Measurements from ENCODE around the gene ERBB4. TPM values are rescaled to one million over a fixed set of nuclear protein-coding genes. Genes with fewer than 3 reads are reported as not detected.

Gene ERBB4
- total RNA-seq, 4 donors from 2014 or later: 5.5 to 21.0 (median 18.3) TPM

- TF ChIP-seq POLR2A (IDR thresholded peaks at IDR 0.05) (no peak), CTCF (IDR thresholded peaks at IDR 0.05) (no peak)
- Histone ChIP-seq H3K27me3 (no peaks in the 10 kb centered on the region), H3K4me3 (replicated peaks in 1 of 3) (no peak overlapping the region), H3K27ac (no peak overlapping the region), H3K9me3 (no peaks in the 10 kb centered on the region), H3K36me3 (no peaks in the 10 kb centered on the region), H3K4me1 (no peaks in the 10 kb centered on the region)
- intact Hi-C loops (cut with DNase I): no loop called here
- 81 to 96% methylated on average over 1 of the region's 1 CpG for WGBS, 2 donors
- no peak for DNase-seq
These were observed 312.5 kb downstream of the ERBB4 start for GRCh38 chr2:212226114-212226513.

- TF ChIP-seq CTCF (IDR thresholded peaks at IDR 0.05): no peak
- no peak for TF ChIP-seq POLR2A (IDR thresholded peaks at IDR 0.05)
- H3K27me3 ChIP-seq: no peaks in the 10 kb centered on the region
- H3K4me3 ChIP-seq (replicated peaks in 1 of 3): no peak overlapping the region
- H3K27ac ChIP-seq: no peak overlapping the region
- H3K9me3 ChIP-seq: no peaks in the 10 kb centered on the region
- H3K36me3 ChIP-seq: no peaks in the 10 kb centered on the region
- H3K4me1 ChIP-seq: no peaks in the 10 kb centered on the region
- DNase-seq: no peak
- intact Hi-C loops (cut with DNase I): no loop called here
- 72 to 79% methylated on average over 2 of the region's 2 CpGs for WGBS, 2 donors
These were observed 314.9 kb downstream of the ERBB4 start for GRCh38 chr2:212223696-212224095.

GRCh38 chr2:212213191-212213590 is 325.4 kb downstream of the ERBB4 start:
- no peak for DNase-seq
- no peak overlapping the region for H3K4me3 ChIP-seq (replicated peaks in 1 of 3)
- intact Hi-C loops (cut with DNase I): no loop called here
- no peaks in the 10 kb centered on the region for H3K9me3 ChIP-seq
- no peaks in the 10 kb centered on the region for H3K4me1 ChIP-seq
- no peaks in the 10 kb centered on the region for H3K27me3 ChIP-seq
- no peak overlapping the region for H3K27ac ChIP-seq
- no peaks in the 10 kb centered on the region for H3K36me3 ChIP-seq
- WGBS, 2 donors: 66 to 73% methylated on average over 1 of the region's 1 CpG
- no peak for TF ChIP-seq CTCF (IDR thresholded peaks at IDR 0.05)
- TF ChIP-seq POLR2A (IDR thresholded peaks at IDR 0.05): no peak

- Histone ChIP-seq H3K9me3 (no peaks in the 10 kb centered on the region), H3K4me3 (replicated peaks in 1 of 3) (no peak overlapping the region), H3K4me1 (no peaks in the 10 kb centered on the region), H3K36me3 (no peaks in the 10 kb centered on the region), H3K27me3 (no peaks in the 10 kb centered on the region), H3K27ac (no peak overlapping the region)
- whole genome bisulfite sequencing, 2 donors: 69 to 90% methylated on average over 1 of the region's 1 CpG
- TF ChIP-seq POLR2A (IDR thresholded peaks at IDR 0.05) (no peak), CTCF (IDR thresholded peaks at IDR 0.05) (no peak)
- intact Hi-C loops (cut with DNase I): no loop called here
- no peak for DNase-seq
These were observed 330.1 kb downstream of the ERBB4 start for GRCh38 chr2:212208467-212208866.

- Histone ChIP-seq H3K36me3 (no peaks in the 10 kb centered on the region), H3K27ac (no peak overlapping the region), H3K4me1 (no peaks in the 10 kb centered on the region), H3K4me3 (replicated peaks in 1 of 3) (no peak overlapping the region), H3K9me3 (no peaks in the 10 kb centered on the region), H3K27me3 (no peaks in the 10 kb centered on the region)
- WGBS, 2 donors: 95 to 96% methylated on average over 1 of the region's 1 CpG
- intact Hi-C loops (cut with DNase I): no loop called here
- DNase-seq: no peak
- TF ChIP-seq CTCF (IDR thresholded peaks at IDR 0.05) (no peak), POLR2A (IDR thresholded peaks at IDR 0.05) (no peak)
These were observed 340.8 kb downstream of the ERBB4 start for GRCh38 chr2:212197776-212198175.
